SK-N-DZ (cell line): ENCODE results near the gene CDH8.
"Not testable (repeated sequence)": the region's sequence is repeated elsewhere in the genome, so short reads cannot be mapped to it uniquely, and the experiment has no call there.

Experiments used
- DNase-seq: peaks from one replicate; pipeline ENCODE4 v3.0.0-alpha.2; 2015; ENCODE audit warnings: low spot score

CDH8 gene

GRCh38 chr16:61940611-61941010 is 95.6 kb downstream of the CDH8 start:
- DNase-seq: no peak

DNA sequence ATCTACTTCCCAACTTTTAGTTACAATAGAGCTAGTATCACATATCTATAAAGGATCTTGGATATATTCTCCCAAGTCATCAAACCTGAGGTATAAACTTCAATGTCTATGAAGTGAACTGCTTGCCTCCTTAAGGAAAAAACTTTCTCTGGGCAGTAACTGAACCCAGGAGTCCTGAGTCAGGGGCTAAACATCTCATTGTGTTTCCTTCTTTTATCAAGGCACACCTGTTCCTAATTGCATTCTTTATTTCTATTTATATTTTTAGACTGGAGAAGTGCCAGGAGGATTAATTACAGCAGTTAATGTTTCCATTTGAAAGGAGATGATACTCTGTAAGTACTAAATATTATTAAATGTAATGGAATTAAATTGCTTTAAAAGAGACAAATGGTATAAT is 98.6 kb downstream of the CDH8 start:
- no peak for DNase-seq

GRCh38 chr16:61936522-61936921 is 99.7 kb downstream of the CDH8 start:
- DNase-seq: peak; percentile 12

- no peak for DNase-seq
Observed at GRCh38 chr16:61934601-61935000, 101.6 kb downstream of the CDH8 start.

DNA sequence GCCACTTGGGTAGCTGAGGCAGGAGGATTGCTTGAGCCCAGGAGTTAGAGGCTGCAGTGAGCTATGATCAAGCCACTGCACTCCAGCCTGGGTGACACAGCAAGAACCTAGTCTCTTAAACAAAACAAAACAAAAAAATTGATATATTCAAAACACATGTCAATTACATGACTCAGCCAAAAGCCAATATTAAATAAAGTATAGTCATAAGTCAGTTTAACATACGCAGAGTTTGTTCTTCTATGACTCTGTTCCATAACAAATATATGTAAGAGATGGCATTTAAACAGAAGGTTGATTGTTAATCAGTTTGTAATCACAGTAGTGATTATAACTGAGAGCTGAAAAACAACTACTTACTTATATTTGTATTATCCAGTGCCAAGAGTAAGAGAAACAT is 106.5 kb downstream of the CDH8 start:
- no peak for DNase-seq

GRCh38 chr16:61926766-61927165 is 109.5 kb downstream of the CDH8 start:
- no peak for DNase-seq

- DNase-seq: no peak
Observed at GRCh38 chr16:61923629-61924028, 112.6 kb downstream of the CDH8 start.

GRCh38 chr16:61921373-61921772 is 114.9 kb downstream of the CDH8 start:
- DNase-seq: no peak

- DNase-seq: not testable (repeated sequence)
Observed at GRCh38 chr16:61917865-61918826, 118.1 kb downstream of the CDH8 start.

DNA sequence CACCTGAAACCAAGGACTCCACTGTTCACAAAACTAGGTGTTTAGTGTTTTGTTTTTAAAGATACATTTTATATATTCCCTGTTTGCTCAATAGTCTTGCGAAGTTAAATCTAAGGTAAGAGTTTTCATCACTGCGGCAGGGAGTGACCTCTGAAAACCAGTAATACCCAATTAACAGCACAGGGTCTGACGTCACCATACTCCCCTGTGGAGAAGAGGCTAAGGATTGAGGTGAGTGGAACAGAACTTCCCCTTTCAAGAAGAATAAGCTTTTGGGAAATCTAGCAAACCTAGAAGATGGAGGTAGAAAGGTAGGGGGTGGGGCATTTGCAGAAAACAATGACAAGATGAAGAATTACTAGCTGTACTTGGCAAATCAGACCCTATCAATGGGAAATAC is 120.7 kb downstream of the CDH8 start:
- DNase-seq: no peak

- no peak for DNase-seq
Observed at GRCh38 chr16:61909074-61909473, 127.2 kb downstream of the CDH8 start.

GRCh38 chr16:61908426-61908825 is 127.8 kb downstream of the CDH8 start:
- no peak for DNase-seq

DNA sequence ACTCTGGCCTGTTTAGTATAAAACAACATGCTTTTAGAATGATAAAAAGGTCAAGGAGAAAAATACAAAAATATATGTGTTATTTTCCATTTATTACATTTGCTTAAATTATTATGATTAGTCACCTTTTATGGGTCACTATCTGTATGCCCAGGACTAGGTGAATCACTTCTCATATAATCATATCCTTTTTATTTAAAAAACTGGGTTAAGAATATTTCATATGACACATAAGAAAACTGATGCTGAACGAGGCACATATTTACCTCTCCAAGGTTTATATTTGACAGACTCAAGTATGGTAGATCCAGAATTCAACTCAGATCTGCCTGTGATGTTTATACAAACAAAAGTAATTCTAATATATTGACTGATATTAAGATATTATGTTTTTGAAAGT is 134.5 kb downstream of the CDH8 start:
- no peak for DNase-seq

DNA sequence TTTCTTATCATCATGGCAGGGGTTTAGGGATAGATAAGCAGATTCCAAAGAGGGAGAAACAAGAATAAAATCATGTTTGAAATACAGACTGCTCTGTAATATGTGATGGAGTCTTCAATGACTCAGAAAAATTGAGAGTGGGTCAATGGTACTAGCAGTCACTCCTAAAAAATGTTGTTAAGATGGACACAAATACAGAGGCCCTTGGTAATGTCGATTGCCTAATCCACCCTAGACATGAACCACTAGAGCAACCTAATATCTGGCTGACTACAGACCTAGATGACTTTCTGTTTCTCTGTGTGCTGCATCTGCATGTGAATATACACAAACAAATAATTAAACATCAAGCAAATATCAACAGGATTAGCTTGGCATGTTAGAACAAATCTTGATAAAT is 135.8 kb downstream of the CDH8 start:
- DNase-seq: no peak

GRCh38 chr16:61897657-61898056 is 138.6 kb downstream of the CDH8 start:
- DNase-seq: no peak

- DNase-seq: no peak
Observed at GRCh38 chr16:61892531-61892930, 143.7 kb downstream of the CDH8 start.

DNA sequence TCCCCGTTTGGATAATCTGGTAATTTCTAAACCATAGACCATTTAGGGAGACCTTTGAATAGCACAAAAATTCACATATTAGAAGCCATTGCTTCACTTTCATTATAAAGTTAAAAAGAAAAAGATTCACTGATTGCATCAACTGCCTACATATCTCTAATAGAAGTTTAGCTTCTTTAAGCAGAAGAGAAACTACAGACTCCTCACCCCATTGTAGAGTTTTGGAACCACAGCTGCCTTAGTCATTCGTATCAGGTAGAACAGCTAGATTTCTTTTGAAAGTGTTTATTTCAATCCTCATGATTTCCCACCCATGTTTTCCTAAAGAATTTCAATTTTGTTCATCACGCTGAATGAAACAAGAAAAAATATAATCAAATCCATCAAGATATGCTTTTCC is 144.8 kb downstream of the CDH8 start:
- DNase-seq: no peak

DNA sequence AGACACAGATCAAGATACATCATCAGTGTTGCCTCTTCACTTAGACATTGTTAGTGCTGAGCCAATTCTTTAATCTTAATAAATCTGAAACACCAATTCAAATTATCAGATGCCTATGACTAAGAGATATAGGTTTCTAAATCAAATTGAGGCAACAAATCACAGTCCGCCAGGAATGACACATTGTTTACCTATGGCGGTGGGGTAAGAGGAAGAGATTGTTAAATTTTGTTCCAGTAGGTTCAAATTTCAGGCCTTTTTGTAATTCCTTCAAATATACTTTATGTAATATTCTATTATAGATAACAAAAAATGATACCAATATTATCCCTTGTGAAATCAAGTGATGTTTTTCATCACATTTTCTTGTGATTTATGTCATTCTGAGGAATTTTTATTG is 145.9 kb downstream of the CDH8 start:
- DNase-seq: no peak

DNA sequence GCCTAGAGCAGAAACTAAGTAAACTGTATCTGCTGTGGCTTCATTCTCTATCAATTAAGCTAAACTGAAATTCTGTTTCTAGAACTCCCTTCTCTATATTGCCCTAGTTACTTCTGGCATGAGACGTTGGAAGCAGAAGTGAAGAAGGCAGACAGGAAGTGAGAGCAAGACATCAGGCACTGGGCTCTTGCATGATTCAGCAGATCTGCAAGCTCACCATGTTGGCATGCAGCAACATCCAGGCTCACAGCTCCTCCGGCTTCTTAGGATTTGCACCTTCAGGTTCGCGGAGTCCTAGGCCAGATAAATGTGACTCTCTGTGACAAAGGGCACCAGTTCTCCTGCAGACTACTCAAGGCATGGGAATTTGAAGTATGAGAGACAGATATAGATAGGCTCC is 148.3 kb downstream of the CDH8 start:
- no peak for DNase-seq

- DNase-seq: no peak
Observed at GRCh38 chr16:61885343-61885742, 150.9 kb downstream of the CDH8 start.

DNA sequence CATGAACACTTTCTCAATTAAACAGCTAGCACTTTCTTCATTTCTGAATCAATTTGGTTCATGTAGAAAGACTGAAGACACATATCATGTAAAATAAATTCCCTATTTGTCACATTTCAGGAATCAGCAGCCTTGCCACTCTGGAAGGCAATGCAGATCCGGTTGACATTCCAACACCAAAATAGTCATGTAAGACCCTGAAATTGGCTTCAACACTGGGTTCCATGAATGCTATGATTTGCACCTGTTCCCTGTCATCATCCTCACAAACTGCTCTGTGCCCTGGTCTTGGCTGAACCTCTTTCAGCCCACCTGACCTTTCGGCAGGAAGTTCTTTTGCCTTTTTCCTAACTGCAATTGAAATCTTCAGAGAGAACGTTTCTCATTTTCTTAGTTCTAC is 156.9 kb downstream of the CDH8 start:
- DNase-seq: no peak

GRCh38 chr16:61877436-61877835 is 158.8 kb downstream of the CDH8 start:
- DNase-seq: no peak

- DNase-seq: no peak
Observed at GRCh38 chr16:61872778-61873119, 163.5 kb downstream of the CDH8 start.
